H54 (cell line): ENCODE results near the gene TCF12.

Experiments used
- DNase-seq: peaks from one replicate; pipeline ENCODE4 v3.0.0; 2011; ENCODE audit warnings: low spot score, mixed read lengths; ENCODE audit not compliant: insufficient read length
- FAIRE-seq: peaks from 3 replicates; lab custom pipeline; 2011; peaks lifted over from hg19 to GRCh38; lab: Jason Lieb, UNC
- POLR2A ChIP-seq: IDR thresholded peaks from 2 replicates; pipeline ENCODE4 v1.6.1; 2011; ENCODE audit warnings: low read depth, mild to moderate bottlenecking, low read length

Gene TCF12

GRCh38 chr15:57297630-57298029 lies 379.2 kb downstream of the TCF12 start:
- DNase-seq, result no peak
- no peak for TF ChIP-seq POLR2A
- no peak for FAIRE-seq

- no peak for TF ChIP-seq POLR2A
- DNase-seq (no peak), FAIRE-seq (no peak)
Observed at GRCh38 chr15:57298204-57298603, 379.8 kb downstream of the TCF12 start.

GRCh38 chr15:57298843-57299550 lies 380.6 kb downstream of the TCF12 start:
- FAIRE-seq (no peak), DNase-seq (no peak)
- no peak for TF ChIP-seq POLR2A

GRCh38 chr15:57301307-57301706 lies 382.9 kb downstream of the TCF12 start:
- no peak for TF ChIP-seq POLR2A
- no peak for FAIRE-seq
- DNase-seq, result no peak

GRCh38 chr15:57302640-57303257 lies 384.3 kb downstream of the TCF12 start:
- DNase-seq (no peak), FAIRE-seq (no peak)
- no peak for TF ChIP-seq POLR2A

- FAIRE-seq (no peak), DNase-seq (no peak)
- TF ChIP-seq POLR2A, result no peak
Observed at GRCh38 chr15:57305009-57305408, 386.6 kb downstream of the TCF12 start.

- DNase-seq, result peak; percentile 74
- TF ChIP-seq POLR2A, result no peak
Observed at GRCh38 chr15:57306161-57306943, 387.9 kb downstream of the TCF12 start.

GRCh38 chr15:57306944-57307411 lies 388.5 kb downstream of the TCF12 start:
- DNase-seq, result no peak
- no peak for TF ChIP-seq POLR2A
- no peak for FAIRE-seq

More at GRCh38 chr15:57306161-57306943, 387.9 kb downstream of the TCF12 start:
- FAIRE-seq, result no peak

- DNase-seq (no peak), FAIRE-seq (no peak)
- no peak for TF ChIP-seq POLR2A
Observed at GRCh38 chr15:57307527-57308169, 389.2 kb downstream of the TCF12 start.

GRCh38 chr15:57308170-57308545 lies 389.7 kb downstream of the TCF12 start:
- DNase-seq (no peak), FAIRE-seq (no peak)
- no peak for TF ChIP-seq POLR2A

- FAIRE-seq (no peak), DNase-seq (no peak)
- no peak for TF ChIP-seq POLR2A
Observed at GRCh38 chr15:57309856-57310760, 391.7 kb downstream of the TCF12 start.

- FAIRE-seq (no peak), DNase-seq (no peak)
- no peak for TF ChIP-seq POLR2A
Observed at GRCh38 chr15:57310876-57311275, 392.4 kb downstream of the TCF12 start.

GRCh38 chr15:57312006-57312317 lies 393.5 kb downstream of the TCF12 start:
- FAIRE-seq (no peak), DNase-seq (no peak)
- no peak for TF ChIP-seq POLR2A
